PC-9 (cell line): ENCODE data around the gene MPZL1.

ENCODE experiments used
- CTCF ChIP-seq: fragments of 200-600 bp; sonication (generic); conservative IDR thresholded peaks from 2 replicates; pipeline ENCODE4 v1.6.1; 2017; ENCODE audit warnings: mixed run types, antibody characterized with exemption, mild to moderate bottlenecking, moderate library complexity
- EZH2 ChIP-seq: fragments of 200-600 bp; sonication (generic); IDR thresholded peaks from 2 replicates; pipeline ENCODE4 v1.8.0; 2017; ENCODE audit warnings: antibody characterized with exemption, low read depth

GRCh38 chr1:167706363-167706762, 15.4 kb upstream of the MPZL1 start:
- no peak for TF ChIP-seq CTCF
- no peak for TF ChIP-seq EZH2
